ENCODE results near the gene CNN1. TPM values are rescaled to one million over a fixed set of nuclear protein-coding genes. Genes with fewer than 3 reads are reported as not detected.
A peak's percentile ranks its signal among the peaks of the same experiment; 100 is the strongest.

Gene CNN1
- total and polyA plus RNA-seq, 2 of the 13 experiments (the other 11 are each of a cell fraction or from before 2014, with no cell fraction given): 0.70 to 1.1 TPM

- TF ChIP-seq ZNF274 (CRISPR knock-in tag; IDR thresholded peaks at IDR 0.05) (peak; percentile 19; the same call in 1 of the 2 replicates), CEBPG (CRISPR knock-in tag; IDR thresholded peaks at IDR 0.05) (0 out of 2 replicates have a peak, but pooled peaks have one; percentile 13), ZNF460 (CRISPR knock-in tag; IDR thresholded peaks at IDR 0.05; ENCODE audit: borderline replicate concordance) (no peak), FOXK2 (IDR thresholded peaks at IDR 0.05) (no peak), ISX (CRISPR knock-in tag; conservative IDR thresholded peaks at IDR 0.05) (no peak), RAD21 (CRISPR knock-in tag; IDR thresholded peaks at IDR 0.05) (peak; percentile 80), GABPB1 (CRISPR knock-in tag; IDR thresholded peaks at IDR 0.05) (peak; percentile 79), TAF15 (IDR thresholded peaks at IDR 0.05; ENCODE audit: low read depth, low read length, poor library complexity, severe bottlenecking) (peak; percentile 54), SRF (IDR thresholded peaks at IDR 0.05; ENCODE audit: low read depth, low read length) (peak; percentile 61; the same call in 1 of the 2 replicates), GATAD2A (CRISPR knock-in tag; IDR thresholded peaks at IDR 0.05) (no peak), ZBTB1 (CRISPR knock-in tag; IDR thresholded peaks at IDR 0.05; ENCODE audit: borderline replicate concordance) (no peak), PCBP1 (IDR thresholded peaks at IDR 0.05; ENCODE audit: borderline replicate concordance, low read depth, low read length) (0 out of 2 replicates have a peak, but pooled peaks have one; percentile 48), ATF7 (IDR thresholded peaks at IDR 0.05) (peak; percentile 92), ATF7 (CRISPR knock-in tag; IDR thresholded peaks at IDR 0.05) (0 out of 2 replicates have a peak, but pooled peaks have one; percentile 43), ZFP36 (IDR thresholded peaks at IDR 0.05; ENCODE audit: borderline replicate concordance, low read depth, low read length, partially characterized antibody) (peak; percentile 38), NFKB2 (CRISPR knock-in tag; IDR thresholded peaks at IDR 0.05; ENCODE audit: borderline replicate concordance) (peak; percentile 70; the same call in 1 of the 2 replicates), ZNF670 (CRISPR knock-in tag; IDR thresholded peaks at IDR 0.05; ENCODE audit: borderline replicate concordance) (peak; percentile 88), POGZ (CRISPR knock-in tag; IDR thresholded peaks at IDR 0.05) (peak; percentile 39; the same call in 1 of the 2 replicates), ZMYM4 (CRISPR knock-in tag; IDR thresholded peaks at IDR 0.05) (peak; percentile 71), POLR2AphosphoS5 (IDR thresholded peaks at IDR 0.05; ENCODE audit: low read depth, low read length) (no peak), FOXP4 (CRISPR knock-in tag; IDR thresholded peaks at IDR 0.05) (no peak; the same call in 1 of the 2 replicates), YY1 (IDR thresholded peaks at IDR 0.05; ENCODE audit: insufficient read depth, insufficient replicate concordance, low read depth, low read length) (peak; percentile 67), ZNF83 (CRISPR knock-in tag; IDR thresholded peaks at IDR 0.05; ENCODE audit: borderline replicate concordance) (0 out of 2 replicates have a peak, but pooled peaks have one; percentile 30), RFX5 (IDR thresholded peaks at IDR 0.05; ENCODE audit: low read depth, low read length) (peak; percentile 68; the same call in 1 of the 2 replicates), KLF16 (CRISPR knock-in tag; IDR thresholded peaks at IDR 0.05) (peak in 1 of 2 experiments; percentile 62; a peak in 1 of 4 replicates), ZSCAN21 (CRISPR knock-in tag; IDR thresholded peaks at IDR 0.05; ENCODE audit: borderline replicate concordance) (no peak), ISL2 (CRISPR knock-in tag; IDR thresholded peaks at IDR 0.05) (0 out of 2 replicates have a peak, but pooled peaks have one; percentile 19), PAWR (CRISPR knock-in tag; IDR thresholded peaks at IDR 0.05; ENCODE audit: borderline replicate concordance) (no peak), ARID3A (IDR thresholded peaks at IDR 0.05; ENCODE audit: low read depth, low read length) (no peak)
These were observed 2.7 kb upstream of the CNN1 start (continued) for GRCh38 chr19:11535792-11536595.

Data from HepG2 (cell line).